IPS-18c (cell line): ENCODE results near the gene UBE2R2.
"Not testable (repeated sequence)": the region's sequence is repeated elsewhere in the genome, so short reads cannot be mapped to it uniquely, and the experiment has no call there.

ENCODE experiments used
- H3K4me3 ChIP-seq: 2 replicates; pipeline ENCODE4 v1.7.0; 2013; ENCODE audit warnings: low read depth, mild to moderate bottlenecking, low read length, moderate library complexity; ENCODE audit not compliant: insufficient read depth
- H3K9me3 ChIP-seq: one replicate; pipeline ENCODE4 v1.6.1; 2013; ENCODE audit warnings: mild to moderate bottlenecking, low read length, moderate library complexity; ENCODE audit not compliant: control insufficient read depth, insufficient read depth

Gene UBE2R2

GRCh38 chr9:33795819-33796218 lies 21.1 kb upstream of the UBE2R2 start:
- H3K4me3 ChIP-seq: no peak overlapping the region
- no peaks in the 10 kb centered on the region for H3K9me3 ChIP-seq

GRCh38 chr9:33796679-33797078 lies 20.3 kb upstream of the UBE2R2 start:
- H3K9me3 ChIP-seq, H3K4me3 ChIP-seq: not testable (repeated sequence)

GRCh38 chr9:33797837-33798236 lies 19.1 kb upstream of the UBE2R2 start:
- no peaks in the 10 kb centered on the region for H3K9me3 ChIP-seq
- no peak overlapping the region for H3K4me3 ChIP-seq

GRCh38 chr9:33798545-33798944 lies 18.4 kb upstream of the UBE2R2 start:
- Histone ChIP-seq H3K9me3 (no peaks in the 10 kb centered on the region), H3K4me3 (no peak overlapping the region)

GRCh38 chr9:33799928-33800704 lies 16.8 kb upstream of the UBE2R2 start:
- H3K9me3 ChIP-seq: no peaks in the 10 kb centered on the region
- H3K4me3 ChIP-seq: no peak overlapping the region

GRCh38 chr9:33800886-33801285 lies 16.1 kb upstream of the UBE2R2 start:
- H3K4me3 ChIP-seq: no peak overlapping the region
- H3K9me3 ChIP-seq: no peaks in the 10 kb centered on the region

GRCh38 chr9:33801943-33802500 lies 14.9 kb upstream of the UBE2R2 start:
- not testable (repeated sequence) for H3K4me3 ChIP-seq, H3K9me3 ChIP-seq

GRCh38 chr9:33804196-33804595 lies 12.8 kb upstream of the UBE2R2 start:
- not testable (repeated sequence) for H3K9me3 ChIP-seq, H3K4me3 ChIP-seq

- H3K9me3 ChIP-seq, H3K4me3 ChIP-seq: not testable (repeated sequence)
Measured at GRCh38 chr9:33807156-33807555, 9.8 kb upstream of the UBE2R2 start.

- not testable (repeated sequence) for H3K4me3 ChIP-seq, H3K9me3 ChIP-seq
Measured at GRCh38 chr9:33808979-33809322, 8.0 kb upstream of the UBE2R2 start.

GRCh38 chr9:33809506-33809905 lies 7.5 kb upstream of the UBE2R2 start:
- H3K9me3 ChIP-seq: no peaks in the 10 kb centered on the region
- no peak overlapping the region for H3K4me3 ChIP-seq

GRCh38 chr9:33813712-33814641 lies 3.0 kb upstream of the UBE2R2 start:
- H3K9me3 ChIP-seq: no peaks in the 10 kb centered on the region
- no peak overlapping the region for H3K4me3 ChIP-seq

GRCh38 chr9:33815781-33816180 lies 1.2 kb upstream of the UBE2R2 start:
- Histone ChIP-seq H3K9me3 (no peaks in the 10 kb centered on the region), H3K4me3 (no peak overlapping the region)

- Histone ChIP-seq H3K4me3 (peak overlapping the region; percentile 54), H3K9me3 (no peaks in the 10 kb centered on the region)
Measured at GRCh38 chr9:33817327-33818166, 587 bp downstream of the UBE2R2 start.

- Histone ChIP-seq H3K9me3 (no peaks in the 10 kb centered on the region), H3K4me3 (peak overlapping the region; percentile 54)
Measured at GRCh38 chr9:33818167-33818846, 1.3 kb downstream of the UBE2R2 start.

GRCh38 chr9:33818847-33819500 lies 2.0 kb downstream of the UBE2R2 start:
- H3K9me3 ChIP-seq: no peaks in the 10 kb centered on the region
- peak overlapping the region; percentile 54 for H3K4me3 ChIP-seq
